K562 (cell line): Measurements from ENCODE around the gene CDRT15. TPM values are rescaled to one million over a fixed set of nuclear protein-coding genes. Genes with fewer than 3 reads are reported as not detected.

Experiments
- CREBBP ChIP-seq: IDR thresholded peaks from one replicate; pipeline ENCODE4 v1.6.1; 2012; ENCODE audit warnings: low read depth, mild to moderate bottlenecking, control low read depth, inconsistent platforms, low read length
- ELF2 ChIP-seq: fragments of 250-450 bp; sonication (Bioruptor Pico); IDR thresholded peaks from 2 replicates; pipeline ENCODE4 v1.5.0; 2021; ENCODE audit warnings: mild to moderate bottlenecking
- HDAC8 ChIP-seq: fragments of 450-650 bp; IDR thresholded peaks from 2 replicates; pipeline ENCODE4 v1.6.1; 2016; ENCODE audit warnings: mild to moderate bottlenecking, missing genetic modification characterization, moderate library complexity, missing compliant biosample characterization
- HIVEP1 ChIP-seq: fragments of 250-450 bp; sonication (Bioruptor Pico); IDR thresholded peaks from 2 replicates; pipeline ENCODE4 v1.4.0; 2020; ENCODE audit warnings: mild to moderate bottlenecking
- MIER1 ChIP-seq: fragments of 450-650 bp; IDR thresholded peaks from 2 replicates; pipeline ENCODE4 v1.6.1; 2016; ENCODE audit warnings: antibody characterized with exemption, mild to moderate bottlenecking, low read depth
- NCOR1 ChIP-seq: fragments of 450-650 bp; IDR thresholded peaks from 2 replicates; pipeline ENCODE4 v1.6.1; 2016; ENCODE audit warnings: mild to moderate bottlenecking, moderate library complexity
- OTX1 ChIP-seq: fragments of 450-650 bp; formaldehyde crosslinking; IDR thresholded peaks from 2 replicates; pipeline ENCODE4 v1.4.0; 2022; ENCODE audit warnings: mild to moderate bottlenecking
- POLR2H ChIP-seq: IDR thresholded peaks from 2 replicates; pipeline ENCODE4 v1.6.1; 2016; ENCODE audit warnings: missing genetic modification characterization, low read depth, mild to moderate bottlenecking, control low read depth, missing compliant biosample characterization, moderate library complexity
- RBM22 ChIP-seq: fragments of 200-400 bp; formaldehyde crosslinking; IDR thresholded peaks from 2 replicates; pipeline ENCODE4 v1.6.1; 2018; ENCODE audit warnings: low read length, low read depth; ENCODE audit not compliant: poor library complexity, severe bottlenecking
- SPI1 ChIP-seq: IDR thresholded peaks from 2 replicates; pipeline ENCODE4 v1.6.1; 2011; ENCODE audit warnings: low read depth, low read length, control low read depth, borderline replicate concordance
- STAT6 ChIP-seq: sonication (generic); formaldehyde crosslinking; IDR thresholded peaks from 2 replicates; pipeline ENCODE4 v1.8.1; 2023; ENCODE audit warnings: mild to moderate bottlenecking, missing genetic modification reagents
- TCF3 ChIP-seq: sonication (generic); formaldehyde crosslinking; IDR thresholded peaks from 2 replicates; pipeline ENCODE4 v1.4.0; 2020; ENCODE audit warnings: mild to moderate bottlenecking, missing genetic modification reagents
- U2AF2 ChIP-seq: fragments of 200-400 bp; formaldehyde crosslinking; optimal IDR thresholded peaks from 2 replicates; pipeline ENCODE3; 2017; ENCODE audit warnings: low read depth, mild to moderate bottlenecking, low read length
- ZNF146 ChIP-seq: IDR thresholded peaks from one replicate; pipeline ENCODE4 v1.6.1; 2018; ENCODE audit warnings: missing compliant biosample characterization; ENCODE audit not compliant: unreplicated experiment
- ZNF24 ChIP-seq: fragments of 450-650 bp; IDR thresholded peaks from 2 replicates; pipeline ENCODE4 v1.6.1; 2016
- ZNF316 ChIP-seq: fragments of 450-650 bp; IDR thresholded peaks from 2 replicates; pipeline ENCODE4 v1.6.1; 2016
- ZNF354B ChIP-seq: fragments of 250-450 bp; sonication (Bioruptor Pico); IDR thresholded peaks from 2 replicates; pipeline ENCODE4 v1.4.0; 2020
- ZNF449 ChIP-seq: fragments of 250-450 bp; sonication (Bioruptor Pico); IDR thresholded peaks from 2 replicates; pipeline ENCODE4 v1.8.0; 2022; ENCODE audit warnings: moderate library complexity, mild to moderate bottlenecking, inconsistent platforms
- ZNF699 ChIP-seq: fragments of 250-450 bp; sonication (Bioruptor Pico); IDR thresholded peaks from 2 replicates; pipeline ENCODE4 v1.8.0; 2021; ENCODE audit warnings: mild to moderate bottlenecking, moderate library complexity; ENCODE audit not compliant: insufficient replicate concordance
- ZNF785 ChIP-seq: fragments of 250-450 bp; sonication (Bioruptor Pico); IDR thresholded peaks from 2 replicates; pipeline ENCODE4 v1.4.0; 2020; ENCODE audit warnings: mild to moderate bottlenecking
- ZSCAN29 ChIP-seq: fragments of 450-650 bp; IDR thresholded peaks from 2 replicates; pipeline ENCODE4 v1.6.1; 2017
- polyA plus RNA-seq, 8 experiments: library from polyadenylated mRNA; depleted of rRNA in 4 of 8; stranded (reverse) in 5 of 8; unstranded in 3 of 8; fragments of >200 nt; fragmentation: Nextera tagmentation in 2 of 8; fragmentation: Illumina TruSeq in 1 of 8; extraction: Ambion mirVana in 2 of 8; extraction: Trizol in 1 of 8; gene quantifications; 2 replicates each; pipeline versions ENCODE4 v1.2.1 to v1.2.3, GENCODE V29; 2011 to 2014; ENCODE audit warnings: inconsistent platforms in 1 of 8, missing spikeins in 1 of 8
- total RNA-seq, 7 experiments: library from RNA; depleted of rRNA in 6 of 7; stranded (reverse); fragments of >200 nt in 6 of 7; fragmentation: Illumina TruSeq in 2 of 7; extraction: Trizol in 2 of 7; gene quantifications; 2 replicates each; pipeline versions ENCODE4 v1.2.1 to v1.2.3, GENCODE V29; 2011 to 2021; ENCODE audit warnings: low replicate concordance in 1 of 7
- TF ChIP-seq, protein P1 (sequence below): fragments of 450-650 bp; IDR thresholded peaks from 2 replicates; pipeline ENCODE4 v1.6.1; 2018; ENCODE audit not compliant: partially characterized antibody
- TF ChIP-seq, protein P2 (sequence below), 3 experiments: fragments of 200-800 bp in 1 of 3; sonication (Bioruptor generic) in 1 of 3; sonication (generic) in 1 of 3; formaldehyde crosslinking in 1 of 3; IDR thresholded peaks; 2 replicates each; pipeline versions ENCODE4 v1.6.1 to v1.8.0; 2016 to 2022; ENCODE audit warnings: mild to moderate bottlenecking in 2 of 3, missing compliant biosample characterization in 2 of 3, missing genetic modification characterization in 2 of 3, missing genetic modification reagents in 1 of 3

The CDRT15 gene
- total and polyA plus RNA-seq, 9 of the 15 experiments (the other 6 are each of a cell fraction or from before 2014, with no cell fraction given) = not detected

DNA sequence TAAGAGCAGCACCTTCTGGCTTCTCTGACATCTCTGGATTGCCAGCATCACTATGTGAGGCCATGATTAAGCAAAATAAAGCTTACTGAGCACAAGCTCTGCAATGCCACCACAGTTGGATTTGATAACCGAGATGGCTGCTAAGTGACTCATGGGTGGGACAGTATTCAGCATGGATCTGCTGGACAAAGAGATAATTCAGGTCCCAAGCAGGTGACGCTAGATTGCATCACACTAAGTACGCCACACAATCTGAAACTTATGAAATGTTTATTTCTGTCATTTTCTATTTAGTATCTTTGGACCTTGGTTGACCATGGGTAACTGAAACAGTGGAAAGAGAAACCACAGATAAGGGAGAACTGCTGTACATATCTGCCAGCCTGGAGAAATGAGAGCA, 27.4 kb downstream of the CDRT15 start (continued):
- TF ChIP-seq, protein P1, sequence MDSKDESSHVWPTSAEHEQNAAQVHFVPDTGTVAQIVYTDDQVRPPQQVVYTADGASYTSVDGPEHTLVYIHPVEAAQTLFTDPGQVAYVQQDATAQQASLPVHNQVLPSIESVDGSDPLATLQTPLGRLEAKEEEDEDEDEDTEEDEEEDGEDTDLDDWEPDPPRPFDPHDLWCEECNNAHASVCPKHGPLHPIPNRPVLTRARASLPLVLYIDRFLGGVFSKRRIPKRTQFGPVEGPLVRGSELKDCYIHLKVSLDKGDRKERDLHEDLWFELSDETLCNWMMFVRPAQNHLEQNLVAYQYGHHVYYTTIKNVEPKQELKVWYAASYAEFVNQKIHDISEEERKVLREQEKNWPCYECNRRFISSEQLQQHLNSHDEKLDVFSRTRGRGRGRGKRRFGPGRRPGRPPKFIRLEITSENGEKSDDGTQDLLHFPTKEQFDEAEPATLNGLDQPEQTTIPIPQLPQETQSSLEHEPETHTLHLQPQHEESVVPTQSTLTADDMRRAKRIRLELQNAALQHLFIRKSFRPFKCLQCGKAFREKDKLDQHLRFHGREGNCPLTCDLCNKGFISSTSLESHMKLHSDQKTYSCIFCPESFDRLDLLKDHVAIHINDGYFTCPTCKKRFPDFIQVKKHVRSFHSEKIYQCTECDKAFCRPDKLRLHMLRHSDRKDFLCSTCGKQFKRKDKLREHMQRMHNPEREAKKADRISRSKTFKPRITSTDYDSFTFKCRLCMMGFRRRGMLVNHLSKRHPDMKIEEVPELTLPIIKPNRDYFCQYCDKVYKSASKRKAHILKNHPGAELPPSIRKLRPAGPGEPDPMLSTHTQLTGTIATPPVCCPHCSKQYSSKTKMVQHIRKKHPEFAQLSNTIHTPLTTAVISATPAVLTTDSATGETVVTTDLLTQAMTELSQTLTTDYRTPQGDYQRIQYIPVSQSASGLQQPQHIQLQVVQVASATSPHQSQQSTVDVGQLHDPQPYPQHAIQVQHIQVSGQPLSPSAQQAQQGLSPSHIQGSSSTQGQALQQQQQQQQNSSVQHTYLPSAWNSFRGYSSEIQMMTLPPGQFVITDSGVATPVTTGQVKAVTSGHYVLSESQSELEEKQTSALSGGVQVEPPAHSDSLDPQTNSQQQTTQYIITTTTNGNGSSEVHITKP = no peak
- TF ChIP-seq U2AF2 (no peak), SPI1 (no peak), ZNF699 (no peak), ELF2 (CRISPR knock-in tag) (no peak), ZSCAN29 (no peak), ZNF785 (CRISPR knock-in tag) (no peak), ZNF24 (no peak), CREBBP (no peak), STAT6 (CRISPR knock-in tag) (no peak), RBM22 (no peak), ZNF449 (CRISPR knock-in tag) (no peak), HDAC8 (no peak), ZNF316 (peak; percentile 56; the same call in 1 of the 2 replicates), TCF3 (peak; percentile 87), ZNF146 (CRISPR knock-in tag) (no peak), POLR2H (tag) (no peak), MIER1 (no peak), NCOR1 (peak; percentile 51), OTX1 (no peak), HIVEP1 (CRISPR knock-in tag) (no peak), ZNF354B (CRISPR knock-in tag) (no peak)
- TF ChIP-seq, protein P2, sequence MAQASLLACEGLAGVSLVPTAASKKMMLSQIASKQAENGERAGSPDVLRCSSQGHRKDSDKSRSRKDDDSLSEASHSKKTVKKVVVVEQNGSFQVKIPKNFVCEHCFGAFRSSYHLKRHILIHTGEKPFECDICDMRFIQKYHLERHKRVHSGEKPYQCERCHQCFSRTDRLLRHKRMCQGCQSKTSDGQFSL (CRISPR knock-in tag; IDR thresholded peaks at IDR 0.05) = no peak
- TF ChIP-seq, protein P2 (tag; IDR thresholded peaks at IDR 0.05) = no peak
